Breast epithelium (tissue), 3 donors: ENCODE measurements around the gene MT1F.

Experiments used
- CTCF ChIP-seq, 3 donors: fragments of 450-650 bp; IDR thresholded peaks; one replicate each; pipeline ENCODE4 v1.5.1; 2016 to 2017; ENCODE audit warnings: antibody characterized with exemption in 3 of 3, mild to moderate bottlenecking in 3 of 3, moderate library complexity in 3 of 3
- POLR2A ChIP-seq: fragments of 450-650 bp; IDR thresholded peaks from one replicate; pipeline ENCODE4 v1.6.1; 2016; ENCODE audit warnings: antibody characterized with exemption, mild to moderate bottlenecking, moderate library complexity

- TF ChIP-seq CTCF (IDR thresholded peaks at IDR 0.05) (no peak), POLR2A (no peak)
Observed at GRCh38 chr16:56628486-56629350, 29.0 kb upstream of the MT1F start.
